Neutrophil (primary cell): ENCODE data around the gene JARID2.

ENCODE experiments used
- H3K27ac ChIP-seq: fragments of 200-600 bp; sonication (generic); 2 replicates; pipeline ENCODE4 v1.5.1; 2016; ENCODE audit warnings: mild to moderate bottlenecking, moderate library complexity
- H3K27me3 ChIP-seq: fragments of 200-600 bp; sonication (generic); 2 replicates; pipeline ENCODE4 v1.6.0; 2016; ENCODE audit warnings: mild to moderate bottlenecking
- H3K36me3 ChIP-seq: fragments of 200-600 bp; sonication (generic); 2 replicates; pipeline ENCODE4 v1.5.1; 2017
- H3K4me1 ChIP-seq, 2 experiments: fragments of 200-600 bp in 1 of 2; sonication (generic) in 1 of 2; 1 replicate in 1 of 2; 2 replicates in 1 of 2; pipeline versions ENCODE4 v1.5.1 to v1.6.1; 2013 to 2016; ENCODE audit warnings: low read depth in 1 of 2, low read length in 1 of 2, mild to moderate bottlenecking in 1 of 2, moderate library complexity in 1 of 2; ENCODE audit not compliant: control insufficient read depth in 1 of 2, insufficient read depth in 1 of 2
- H3K4me3 ChIP-seq, 2 experiments: fragments of 200-600 bp in 1 of 2; sonication (generic) in 1 of 2; 1 replicate in 1 of 2; 2 replicates in 1 of 2; pipeline ENCODE4 v1.5.1; 2013 to 2016; ENCODE audit warnings: low read depth in 1 of 2, low read length in 1 of 2, mild to moderate bottlenecking in 1 of 2, moderate library complexity in 1 of 2
- H3K9me3 ChIP-seq: fragments of 200-600 bp; sonication (generic); 2 replicates; pipeline ENCODE4 v1.5.1; 2016
- TF ChIP-seq, protein P1 (sequence below): fragments of 200-600 bp; sonication (generic); IDR thresholded peaks from 2 replicates; pipeline ENCODE4 v1.5.1; 2016; ENCODE audit warnings: antibody characterized with exemption

JARID2 gene

DNA sequence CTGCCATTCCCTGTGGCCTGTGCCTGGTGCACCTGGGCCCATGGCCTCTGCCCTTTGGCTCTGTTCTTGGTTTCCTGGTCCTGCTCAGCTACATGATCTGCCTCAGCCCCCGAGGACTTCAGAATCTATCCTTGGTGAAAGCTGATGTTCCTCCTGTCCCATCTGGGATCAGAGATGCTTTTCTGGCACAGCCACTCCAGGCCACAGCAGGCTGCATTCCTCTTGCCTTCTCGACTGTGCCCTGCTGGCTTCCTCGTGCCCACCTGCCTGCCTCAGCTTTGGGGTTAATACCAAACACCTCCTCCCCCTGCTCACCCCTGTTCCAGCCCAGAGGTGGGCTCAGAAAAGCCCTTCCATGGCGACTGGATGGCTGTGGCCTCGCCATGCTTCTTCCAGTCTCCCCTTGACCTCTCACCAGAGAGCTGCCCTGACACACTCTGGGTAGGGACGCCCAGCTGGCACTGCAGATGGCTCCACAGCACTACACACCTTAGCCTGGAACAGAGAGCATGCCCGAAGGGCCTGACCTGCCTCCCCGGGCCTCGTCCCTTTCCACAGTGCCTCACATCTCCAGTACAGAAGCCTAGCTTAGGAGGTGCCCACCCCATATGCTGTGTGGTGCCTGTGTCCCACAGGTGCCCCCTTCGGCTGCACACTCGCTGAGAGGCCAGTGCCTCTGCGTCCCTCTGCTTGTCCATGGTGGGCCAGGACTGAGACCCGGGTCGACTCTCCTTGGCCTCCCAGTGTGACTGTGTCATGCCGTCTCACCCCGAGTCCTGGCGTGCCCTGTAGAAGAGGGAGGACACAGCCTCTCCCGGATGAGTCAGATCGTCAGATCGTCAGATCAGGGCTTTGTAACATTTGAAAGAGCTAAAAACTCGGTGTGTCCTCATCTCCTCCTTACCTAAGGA lies 268.2 kb downstream of the JARID2 start:
- H3K36me3 ChIP-seq, result peaks cover 99% of the 10 kb centered on the region
- H3K27me3 ChIP-seq, result no peaks in the 10 kb centered on the region
- H3K27ac ChIP-seq, result no peak overlapping the region
- H3K4me3 ChIP-seq, result no peak overlapping the region
- TF ChIP-seq, protein P1, sequence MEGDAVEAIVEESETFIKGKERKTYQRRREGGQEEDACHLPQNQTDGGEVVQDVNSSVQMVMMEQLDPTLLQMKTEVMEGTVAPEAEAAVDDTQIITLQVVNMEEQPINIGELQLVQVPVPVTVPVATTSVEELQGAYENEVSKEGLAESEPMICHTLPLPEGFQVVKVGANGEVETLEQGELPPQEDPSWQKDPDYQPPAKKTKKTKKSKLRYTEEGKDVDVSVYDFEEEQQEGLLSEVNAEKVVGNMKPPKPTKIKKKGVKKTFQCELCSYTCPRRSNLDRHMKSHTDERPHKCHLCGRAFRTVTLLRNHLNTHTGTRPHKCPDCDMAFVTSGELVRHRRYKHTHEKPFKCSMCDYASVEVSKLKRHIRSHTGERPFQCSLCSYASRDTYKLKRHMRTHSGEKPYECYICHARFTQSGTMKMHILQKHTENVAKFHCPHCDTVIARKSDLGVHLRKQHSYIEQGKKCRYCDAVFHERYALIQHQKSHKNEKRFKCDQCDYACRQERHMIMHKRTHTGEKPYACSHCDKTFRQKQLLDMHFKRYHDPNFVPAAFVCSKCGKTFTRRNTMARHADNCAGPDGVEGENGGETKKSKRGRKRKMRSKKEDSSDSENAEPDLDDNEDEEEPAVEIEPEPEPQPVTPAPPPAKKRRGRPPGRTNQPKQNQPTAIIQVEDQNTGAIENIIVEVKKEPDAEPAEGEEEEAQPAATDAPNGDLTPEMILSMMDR, result no peak
- no peaks in the 10 kb centered on the region for H3K9me3 ChIP-seq
- peaks cover 0 to 2% of the 10 kb centered on the region in 2 experiments for H3K4me1 ChIP-seq

GRCh38 chr6:15515226-15515625 lies 269.4 kb downstream of the JARID2 start:
- H3K4me3 ChIP-seq, result no peak overlapping the region
- H3K4me1 ChIP-seq, result no peaks in the 10 kb centered on the region
- no peaks in the 10 kb centered on the region for H3K27me3 ChIP-seq
- peaks cover 99% of the 10 kb centered on the region for H3K36me3 ChIP-seq
- H3K27ac ChIP-seq, result no peak overlapping the region
- TF ChIP-seq, protein P1, result no peak
- no peaks in the 10 kb centered on the region for H3K9me3 ChIP-seq

- Histone ChIP-seq H3K27ac (no peak overlapping the region), H3K4me1 (no peaks in the 10 kb centered on the region), H3K36me3 (peaks cover 99% of the 10 kb centered on the region), H3K27me3 (no peaks in the 10 kb centered on the region), H3K4me3 (no peak overlapping the region), H3K9me3 (no peaks in the 10 kb centered on the region)
- TF ChIP-seq, protein P1, result no peak
These were observed 269.9 kb downstream of the JARID2 start for GRCh38 chr6:15515660-15516375.

- no peak overlapping the region for H3K27ac ChIP-seq
- H3K27me3 ChIP-seq, result no peaks in the 10 kb centered on the region
- TF ChIP-seq, protein P1, result no peak
- H3K36me3 ChIP-seq, result peaks cover 99% of the 10 kb centered on the region
- peaks cover 0 to 3% of the 10 kb centered on the region in 2 experiments for H3K4me1 ChIP-seq
- no peak overlapping the region for H3K4me3 ChIP-seq
- H3K9me3 ChIP-seq, result no peaks in the 10 kb centered on the region
These were observed 270.5 kb downstream of the JARID2 start for GRCh38 chr6:15516378-15516777.

DNA sequence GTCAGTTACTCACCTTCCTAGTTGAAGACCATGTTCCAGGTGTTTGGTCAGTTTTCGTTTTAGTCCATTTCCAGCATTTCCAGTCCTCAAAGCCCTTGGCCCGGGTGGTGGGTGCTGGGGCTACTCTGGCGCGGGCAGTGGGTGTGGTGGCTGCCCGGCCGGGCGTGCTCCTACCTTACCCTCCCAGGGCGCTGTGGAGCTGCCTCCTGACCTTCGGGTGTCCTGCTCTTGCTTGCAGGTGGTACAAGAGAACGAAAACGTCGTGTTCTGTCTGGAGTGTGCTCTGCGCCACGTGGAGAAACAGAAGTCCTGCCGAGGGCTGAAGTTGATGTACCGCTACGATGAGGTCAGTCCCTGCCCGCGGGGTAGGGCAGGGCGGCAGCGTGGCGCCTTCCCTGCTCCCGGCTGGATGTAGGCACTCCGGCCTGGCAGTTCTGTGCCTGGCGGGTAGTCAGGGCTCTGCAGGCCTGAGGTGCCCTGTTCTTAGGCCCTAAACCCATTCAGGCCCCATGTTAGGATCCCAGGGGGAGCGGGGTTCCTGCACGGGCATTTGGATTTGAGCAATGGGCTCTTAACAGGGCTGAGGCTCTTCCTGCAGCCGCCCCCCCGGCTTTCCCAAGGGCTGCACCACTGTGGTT lies 271.2 kb downstream of the JARID2 start:
- no peaks in the 10 kb centered on the region for H3K9me3 ChIP-seq
- H3K4me3 ChIP-seq, result no peak overlapping the region
- H3K4me1 ChIP-seq, result peaks cover 0 to 10% of the 10 kb centered on the region in 2 experiments
- peaks cover 99% of the 10 kb centered on the region for H3K36me3 ChIP-seq
- TF ChIP-seq, protein P1, result no peak
- H3K27me3 ChIP-seq, result no peaks in the 10 kb centered on the region
- H3K27ac ChIP-seq, result no peak overlapping the region
